Measurements from ENCODE around the gene PIP4K2A.

Gene PIP4K2A

DNA sequence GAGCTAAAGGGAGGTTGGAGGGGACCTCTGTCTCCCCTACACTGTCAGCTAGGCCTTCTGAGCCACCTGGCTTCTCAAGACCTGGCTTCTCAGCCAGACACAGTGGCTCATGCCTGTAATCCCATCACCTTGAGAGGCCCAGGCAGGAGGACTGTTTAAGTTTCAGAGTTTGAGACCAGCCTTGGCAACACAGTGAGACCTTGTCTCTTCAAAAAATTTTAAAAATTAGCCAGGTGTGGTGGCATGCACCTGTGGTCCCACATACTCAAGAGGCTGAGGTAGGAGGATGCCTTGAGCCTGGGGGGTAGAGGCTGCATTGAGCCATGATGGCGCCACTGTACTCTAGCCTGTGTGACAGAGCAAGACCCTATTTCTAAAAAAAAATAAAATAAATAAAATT, 33.1 kb downstream of the PIP4K2A start:
- DNase-seq (ENCODE audit: extremely low read depth, low read depth): no peak
- H3K4me3 ChIP-seq (replicated peaks; ENCODE audit: low read depth, low read length): no peak overlapping the region
- TF ChIP-seq, protein P1, sequence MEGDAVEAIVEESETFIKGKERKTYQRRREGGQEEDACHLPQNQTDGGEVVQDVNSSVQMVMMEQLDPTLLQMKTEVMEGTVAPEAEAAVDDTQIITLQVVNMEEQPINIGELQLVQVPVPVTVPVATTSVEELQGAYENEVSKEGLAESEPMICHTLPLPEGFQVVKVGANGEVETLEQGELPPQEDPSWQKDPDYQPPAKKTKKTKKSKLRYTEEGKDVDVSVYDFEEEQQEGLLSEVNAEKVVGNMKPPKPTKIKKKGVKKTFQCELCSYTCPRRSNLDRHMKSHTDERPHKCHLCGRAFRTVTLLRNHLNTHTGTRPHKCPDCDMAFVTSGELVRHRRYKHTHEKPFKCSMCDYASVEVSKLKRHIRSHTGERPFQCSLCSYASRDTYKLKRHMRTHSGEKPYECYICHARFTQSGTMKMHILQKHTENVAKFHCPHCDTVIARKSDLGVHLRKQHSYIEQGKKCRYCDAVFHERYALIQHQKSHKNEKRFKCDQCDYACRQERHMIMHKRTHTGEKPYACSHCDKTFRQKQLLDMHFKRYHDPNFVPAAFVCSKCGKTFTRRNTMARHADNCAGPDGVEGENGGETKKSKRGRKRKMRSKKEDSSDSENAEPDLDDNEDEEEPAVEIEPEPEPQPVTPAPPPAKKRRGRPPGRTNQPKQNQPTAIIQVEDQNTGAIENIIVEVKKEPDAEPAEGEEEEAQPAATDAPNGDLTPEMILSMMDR (IDR thresholded peaks at IDR 0.05; ENCODE audit: low read depth, low read length, missing control alignments): no peak

DNA sequence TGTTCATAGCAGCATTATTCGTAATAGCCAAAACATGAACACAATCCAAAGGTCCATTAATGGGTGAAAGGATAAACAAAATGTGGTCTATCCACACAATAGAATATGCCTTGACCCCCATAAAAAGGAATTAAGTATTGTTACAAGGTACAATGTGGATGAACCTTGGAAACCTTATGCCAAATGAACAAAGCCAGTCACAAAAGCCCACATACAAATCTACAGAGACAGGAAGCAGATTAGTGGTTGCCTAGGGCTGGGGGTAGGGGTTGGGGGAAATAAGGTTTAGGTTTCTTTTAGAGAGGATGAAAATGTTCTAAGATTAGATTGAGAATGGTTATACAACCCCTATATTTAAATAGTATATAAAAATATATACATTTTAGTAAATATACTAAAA, 34.8 kb downstream of the PIP4K2A start:
- H3K4me3 ChIP-seq (replicated peaks; ENCODE audit: low read depth, low read length): no peak overlapping the region
- no peak for DNase-seq (ENCODE audit: extremely low read depth, low read depth)
- TF ChIP-seq, protein P1 (IDR thresholded peaks at IDR 0.05; ENCODE audit: low read depth, low read length, missing control alignments): no peak

GRCh38 chr10:22677333-22677732, 37.0 kb downstream of the PIP4K2A start:
- no peak overlapping the region for H3K4me3 ChIP-seq (replicated peaks; ENCODE audit: low read depth, low read length)
- TF ChIP-seq, protein P1 (IDR thresholded peaks at IDR 0.05; ENCODE audit: low read depth, low read length, missing control alignments): no peak
- DNase-seq (ENCODE audit: extremely low read depth, low read depth): no peak

- no peak for DNase-seq (ENCODE audit: extremely low read depth, low read depth)
- TF ChIP-seq, protein P1 (IDR thresholded peaks at IDR 0.05; ENCODE audit: low read depth, low read length, missing control alignments): no peak
- H3K4me3 ChIP-seq (replicated peaks; ENCODE audit: low read depth, low read length): no peak overlapping the region
Measured at GRCh38 chr10:22676435-22676834, 37.9 kb downstream of the PIP4K2A start.

DNA sequence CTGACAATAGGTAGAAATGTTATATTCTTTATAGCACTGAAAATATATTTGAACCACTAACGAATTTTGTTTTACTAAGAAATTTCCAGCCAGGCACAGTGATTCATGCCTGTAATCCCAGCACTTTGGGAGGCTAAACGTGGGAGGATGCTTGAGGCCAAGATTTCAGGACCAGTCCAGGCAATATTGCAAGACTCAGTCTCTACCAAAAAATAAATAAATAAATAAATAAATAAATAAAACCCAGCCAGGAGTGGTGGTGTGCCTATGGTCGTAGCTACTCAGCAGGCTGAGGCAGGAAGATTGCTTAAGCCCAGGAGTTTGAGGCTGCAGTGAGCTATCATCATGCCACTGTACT, 39.8 kb downstream of the PIP4K2A start:
- H3K4me3 ChIP-seq (replicated peaks; ENCODE audit: low read depth, low read length): no peak overlapping the region
- DNase-seq (ENCODE audit: extremely low read depth, low read depth): no peak
- TF ChIP-seq, protein P1 (IDR thresholded peaks at IDR 0.05; ENCODE audit: low read depth, low read length, missing control alignments): no peak

DNA sequence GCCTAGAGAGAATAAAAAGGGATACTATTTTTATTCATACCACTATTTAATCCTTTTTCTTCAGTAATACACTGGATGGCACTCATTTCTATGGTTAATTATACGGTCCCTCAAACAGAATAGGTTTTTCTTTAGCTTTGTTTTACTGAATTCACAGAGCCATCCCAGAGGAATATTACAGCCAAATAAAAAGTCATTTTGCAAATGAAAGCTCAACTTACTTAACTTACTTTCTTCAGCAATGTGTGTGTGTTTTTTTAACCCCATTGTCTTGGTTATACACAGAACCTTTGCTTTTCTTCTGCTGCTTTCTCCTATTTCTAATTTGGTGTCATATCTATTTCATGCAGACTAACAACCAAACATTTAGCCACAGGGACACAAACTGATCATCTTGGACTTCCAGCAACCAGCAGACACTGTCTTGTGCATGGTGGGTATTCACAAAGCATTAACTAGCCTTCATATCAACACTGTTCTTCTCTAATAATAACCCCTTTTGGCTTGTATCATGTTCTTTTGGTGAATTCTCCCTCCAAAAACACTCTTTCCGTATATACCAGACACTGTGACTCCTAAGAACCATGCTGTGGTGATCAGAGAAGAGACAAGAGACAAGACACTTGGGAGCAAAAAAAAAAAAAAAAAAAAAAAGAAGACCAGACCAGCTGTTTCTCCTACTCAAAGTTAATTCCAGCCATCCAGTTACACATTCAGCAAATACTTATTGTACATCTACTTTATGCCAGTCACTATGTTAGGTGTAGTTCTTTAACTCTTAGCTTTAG, 40.4 kb downstream of the PIP4K2A start:
- DNase-seq (ENCODE audit: extremely low read depth, low read depth): no peak
- TF ChIP-seq, protein P1 (IDR thresholded peaks at IDR 0.05; ENCODE audit: low read depth, low read length, missing control alignments): no peak
- H3K4me3 ChIP-seq (replicated peaks; ENCODE audit: low read depth, low read length): no peak overlapping the region

DNA sequence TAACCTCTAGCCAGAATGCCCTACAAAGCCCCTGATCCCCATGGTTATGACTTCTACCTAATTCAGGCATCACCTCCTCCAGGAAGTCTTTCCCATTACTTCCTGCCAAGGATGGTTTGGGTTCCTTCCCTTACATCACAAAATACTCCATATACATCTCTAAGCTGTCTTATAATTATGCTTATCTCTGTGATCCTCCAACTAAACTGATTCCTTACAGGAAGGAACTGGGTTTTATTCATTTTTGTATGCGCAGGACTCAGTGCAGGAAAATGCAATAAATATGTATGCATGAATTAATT, 41.3 kb downstream of the PIP4K2A start:
- H3K4me3 ChIP-seq (replicated peaks; ENCODE audit: low read depth, low read length): no peak overlapping the region
- no peak for DNase-seq (ENCODE audit: extremely low read depth, low read depth)
- TF ChIP-seq, protein P1 (IDR thresholded peaks at IDR 0.05; ENCODE audit: low read depth, low read length, missing control alignments): no peak

Data from HFF-Myc (cell line).